Skeletal muscle tissue (tissue), 4 donors: ENCODE data around the gene SLC12A3. TPM values are rescaled to one million over a fixed set of nuclear protein-coding genes. Genes with fewer than 3 reads are reported as not detected.
"Not testable (repeated sequence)": the region's sequence is repeated elsewhere in the genome, so short reads cannot be mapped to it uniquely, and the experiment has no call there.

Source experiments
- H3K27ac ChIP-seq: one replicate; pipeline ENCODE4 v1.7.0; 2013; ENCODE audit warnings: mild to moderate bottlenecking, low read depth, low read length, inconsistent platforms
- H3K27me3 ChIP-seq, 3 donors: one replicate each; pipeline ENCODE4 v1.7.0; 2013; ENCODE audit warnings: low read length in 3 of 3; ENCODE audit not compliant: control insufficient read depth in 3 of 3, insufficient read depth in 3 of 3
- H3K36me3 ChIP-seq, 3 donors: one replicate each; pipeline ENCODE4 v1.7.0; 2013; ENCODE audit warnings: low read length in 3 of 3; ENCODE audit not compliant: control insufficient read depth in 3 of 3, insufficient read depth in 3 of 3
- H3K4me1 ChIP-seq, 3 donors: one replicate each; pipeline ENCODE4 v1.7.0; 2013; ENCODE audit warnings: low read length in 3 of 3, mild to moderate bottlenecking in 3 of 3; ENCODE audit not compliant: control insufficient read depth in 3 of 3, insufficient read depth in 3 of 3
- H3K4me3 ChIP-seq, 3 donors: one replicate each; pipeline ENCODE4 v1.7.0; 2013; ENCODE audit warnings: low read length in 3 of 3
- H3K9ac ChIP-seq, 3 donors: one replicate each; pipeline ENCODE4 v1.7.0; 2013; ENCODE audit warnings: low read length in 3 of 3, mild to moderate bottlenecking in 3 of 3, moderate library complexity in 2 of 3, low read depth in 1 of 3
- H3K9me3 ChIP-seq, 3 donors: one replicate each; pipeline ENCODE4 v1.7.0; 2013; ENCODE audit warnings: low read length in 3 of 3; ENCODE audit not compliant: control insufficient read depth in 3 of 3
- total RNA-seq: library from RNA; depleted of rRNA; stranded (reverse); fragments of >200 nt; gene quantifications from one replicate; pipeline ENCODE4 v1.2.3, GENCODE V29; 2014
- donor health status: Osteomylitis.

Gene SLC12A3
- total RNA-seq, 1 donor from 2014 or later, result not detected

- Histone ChIP-seq H3K36me3 (peaks cover 0 to under 1% (median 0%) of the 10 kb centered on the region in 3 donors), H3K4me1 (peaks cover 4 to 6% (median 4%) of the 10 kb centered on the region in 3 donors), H3K4me3 (no peak overlapping the region), H3K27me3 (no peaks in the 10 kb centered on the region), H3K27ac (no peak overlapping the region), H3K9ac (no peak overlapping the region), H3K9me3 (no peaks in the 10 kb centered on the region)
Measured at GRCh38 chr16:56927471-56927870, 62.5 kb downstream of the SLC12A3 start.

GRCh38 chr16:56929639-56930038 is 64.6 kb downstream of the SLC12A3 start:
- H3K9ac ChIP-seq, result no peak overlapping the region
- H3K4me3 ChIP-seq, result no peak overlapping the region
- H3K36me3 ChIP-seq, result peaks cover 0 to 2% (median 0%) of the 10 kb centered on the region in 3 donors
- no peak overlapping the region for H3K27ac ChIP-seq
- peaks cover 11 to 18% (median 13%) of the 10 kb centered on the region in 3 donors for H3K4me1 ChIP-seq
- H3K27me3 ChIP-seq, result no peaks in the 10 kb centered on the region
- H3K9me3 ChIP-seq, result no peaks in the 10 kb centered on the region

GRCh38 chr16:56930486-56931270 is 65.7 kb downstream of the SLC12A3 start:
- peak overlapping the region in 1 of 3 donors; percentile 100 for H3K9ac ChIP-seq

GRCh38 chr16:56931271-56931891 is 66.4 kb downstream of the SLC12A3 start:
- peak overlapping the region; percentile 84 to 100 (median 88) for H3K9ac ChIP-seq
- H3K4me1 ChIP-seq, result peaks cover 19 to 31% (median 22%) of the 10 kb centered on the region in 3 donors
- H3K4me3 ChIP-seq, result peak overlapping the region; percentile 64 to 82 (median 77)
- no peaks in the 10 kb centered on the region for H3K9me3 ChIP-seq
- no peaks in the 10 kb centered on the region for H3K27me3 ChIP-seq
- H3K27ac ChIP-seq, result peak overlapping the region; percentile 98
- H3K36me3 ChIP-seq, result peaks cover 11 to 15% (median 13%) of the 10 kb centered on the region in 3 donors

More at GRCh38 chr16:56930486-56931270, 65.7 kb downstream of the SLC12A3 start:
- Histone ChIP-seq H3K4me1 (peaks cover 19 to 26% (median 21%) of the 10 kb centered on the region in 3 donors), H3K9me3 (no peaks in the 10 kb centered on the region), H3K27me3 (no peaks in the 10 kb centered on the region), H3K36me3 (peaks cover 7 to 8% (median 8%) of the 10 kb centered on the region in 3 donors), H3K27ac (peak overlapping the region; percentile 98), H3K4me3 (no peak overlapping the region)

- Histone ChIP-seq H3K9me3 (no peaks in the 10 kb centered on the region), H3K9ac (peak within 1 kb of the TSS; percentile 95 to 100 (median 98)), H3K27ac (peak within 1 kb of the TSS; percentile 98), H3K4me1 (peaks cover 19 to 31% (median 25%) of the 10 kb centered on the region in 3 donors), H3K4me3 (peak within 1 kb of the TSS; percentile 95 to 98 (median 97)), H3K27me3 (no peaks in the 10 kb centered on the region), H3K36me3 (peaks cover 19 to 22% (median 20%) of the 10 kb centered on the region in 3 donors)
Measured at GRCh38 chr16:56931892-56932720, 67.1 kb downstream of the SLC12A3 start, which contains the start of gene HERPUD1. HERPUD1 (plus strand) TSS chr16:56932142; CDS start chr16:56932245, 103 bp downstream.

- peaks cover 24 to 30% (median 25%) of the 10 kb centered on the region in 3 donors for H3K36me3 ChIP-seq
- H3K27ac ChIP-seq, result peak overlapping the region; percentile 98
- H3K9me3 ChIP-seq, result no peaks in the 10 kb centered on the region
- H3K4me3 ChIP-seq, result peak overlapping the region; percentile 95 to 98 (median 97)
- peak overlapping the region; percentile 95 to 100 (median 98) for H3K9ac ChIP-seq
- peaks cover 19 to 31% (median 25%) of the 10 kb centered on the region in 3 donors for H3K4me1 ChIP-seq
- H3K27me3 ChIP-seq, result no peaks in the 10 kb centered on the region
Measured at GRCh38 chr16:56932721-56933619, 68.0 kb downstream of the SLC12A3 start.

GRCh38 chr16:56933828-56934598 is 69.0 kb downstream of the SLC12A3 start:
- peaks cover 33 to 39% (median 33%) of the 10 kb centered on the region in 3 donors for H3K36me3 ChIP-seq
- H3K27ac ChIP-seq, result peak overlapping the region; percentile 98
- no peaks in the 10 kb centered on the region for H3K9me3 ChIP-seq
- no peaks in the 10 kb centered on the region for H3K27me3 ChIP-seq
- H3K9ac ChIP-seq, result peak overlapping the region; percentile 95 to 100 (median 98)
- H3K4me1 ChIP-seq, result peaks cover 23 to 31% (median 25%) of the 10 kb centered on the region in 3 donors
- H3K4me3 ChIP-seq, result peak overlapping the region; percentile 95 to 98 (median 97)

- peaks cover 23 to 31% (median 25%) of the 10 kb centered on the region in 3 donors for H3K4me1 ChIP-seq
- H3K9ac ChIP-seq, result peak overlapping the region; percentile 54 to 100 (median 95)
Measured at GRCh38 chr16:56934599-56935145, 69.7 kb downstream of the SLC12A3 start.

More at GRCh38 chr16:56934599-56935145, 69.7 kb downstream of the SLC12A3 start:
- not testable (repeated sequence) for H3K9me3 ChIP-seq, H3K27me3 ChIP-seq
- peak overlapping the region; percentile 98 for H3K27ac ChIP-seq
- H3K36me3 ChIP-seq, result peaks cover 39 to 45% (median 40%) of the 10 kb centered on the region in 3 donors
- peak overlapping the region; percentile 95 to 98 (median 97) for H3K4me3 ChIP-seq
